ENCODE measurements around the gene CDC42BPB.

- TF ChIP-seq ZNF558 (tag by site-specific recombination; IDR thresholded peaks at IDR 0.05) (no peak), CTCF (tag by site-specific recombination; IDR thresholded peaks at IDR 0.05) (no peak), ZNF707 (tag by site-specific recombination; IDR thresholded peaks at IDR 0.05) (no peak), TSHZ1 (tag by site-specific recombination; IDR thresholded peaks at IDR 0.05; ENCODE audit: borderline replicate concordance) (no peak)
Measured at GRCh38 chr14:102986810-102987579, 70.4 kb downstream of the CDC42BPB start.
